ENCODE data around the gene EXT2. TPM values are rescaled to one million over a fixed set of nuclear protein-coding genes. Genes with fewer than 3 reads are reported as not detected.

Gene EXT2
- polyA plus RNA-seq, 1 donor from 2014 or later: 77.5 TPM

DNA sequence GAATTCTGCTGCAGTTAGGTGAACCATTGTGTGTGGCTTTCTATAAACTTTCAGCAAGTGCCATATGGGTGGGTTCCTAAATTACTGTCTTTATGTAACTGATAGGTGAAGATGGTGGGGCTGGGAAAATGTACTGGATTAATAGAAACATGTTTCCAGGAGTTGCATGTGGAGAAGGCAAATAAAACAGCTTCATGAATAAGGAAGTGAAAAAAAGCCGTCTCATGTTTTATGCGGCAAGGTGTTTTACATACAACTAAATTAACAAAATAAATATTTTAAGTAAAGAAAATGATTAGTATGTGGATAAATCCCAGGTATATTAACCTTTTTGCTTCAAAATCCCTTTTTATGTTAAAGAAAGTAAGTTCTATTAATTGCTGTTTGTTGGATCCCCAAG lies 67.2 kb downstream of the EXT2 start:
- H3K79me2 ChIP-seq (replicated peaks; ENCODE audit: insufficient read depth, low read length): no peaks in the 10 kb centered on the region
- no peak overlapping the region for H3K4me2 ChIP-seq (ENCODE audit: low read length)
- no peak overlapping the region for H2AFZ ChIP-seq (ENCODE audit: low read depth, low read length)
- H3K9me2 ChIP-seq (ENCODE audit: insufficient read depth, low read length): no peaks in the 10 kb centered on the region
- H3K36me3 ChIP-seq (ENCODE audit: insufficient read depth, low read length): no peaks in the 10 kb centered on the region
- no peak overlapping the region for H3K9ac ChIP-seq (ENCODE audit: low read length)
- no peak overlapping the region for H3K27ac ChIP-seq (ENCODE audit: low read length)
- no peaks in the 10 kb centered on the region for H3K27me3 ChIP-seq (ENCODE audit: insufficient read depth, low read depth, low read length)
- no peak overlapping the region for H3K4me3 ChIP-seq (ENCODE audit: low read length)
- no peaks in the 10 kb centered on the region for H4K20me1 ChIP-seq (ENCODE audit: insufficient read depth)
- TF ChIP-seq EZH2 (IDR thresholded peaks at IDR 0.05; ENCODE audit: borderline replicate concordance, insufficient read depth, low read length, poor library complexity, severe bottlenecking): no peak
- no peak for TF ChIP-seq TAF1 (IDR thresholded peaks at IDR 0.05; ENCODE audit: low read depth)
- TF ChIP-seq EP300 (conservative IDR thresholded peaks at IDR 0.05; ENCODE audit: poor library complexity, severe bottlenecking): no peak
- TF ChIP-seq, protein P1, sequence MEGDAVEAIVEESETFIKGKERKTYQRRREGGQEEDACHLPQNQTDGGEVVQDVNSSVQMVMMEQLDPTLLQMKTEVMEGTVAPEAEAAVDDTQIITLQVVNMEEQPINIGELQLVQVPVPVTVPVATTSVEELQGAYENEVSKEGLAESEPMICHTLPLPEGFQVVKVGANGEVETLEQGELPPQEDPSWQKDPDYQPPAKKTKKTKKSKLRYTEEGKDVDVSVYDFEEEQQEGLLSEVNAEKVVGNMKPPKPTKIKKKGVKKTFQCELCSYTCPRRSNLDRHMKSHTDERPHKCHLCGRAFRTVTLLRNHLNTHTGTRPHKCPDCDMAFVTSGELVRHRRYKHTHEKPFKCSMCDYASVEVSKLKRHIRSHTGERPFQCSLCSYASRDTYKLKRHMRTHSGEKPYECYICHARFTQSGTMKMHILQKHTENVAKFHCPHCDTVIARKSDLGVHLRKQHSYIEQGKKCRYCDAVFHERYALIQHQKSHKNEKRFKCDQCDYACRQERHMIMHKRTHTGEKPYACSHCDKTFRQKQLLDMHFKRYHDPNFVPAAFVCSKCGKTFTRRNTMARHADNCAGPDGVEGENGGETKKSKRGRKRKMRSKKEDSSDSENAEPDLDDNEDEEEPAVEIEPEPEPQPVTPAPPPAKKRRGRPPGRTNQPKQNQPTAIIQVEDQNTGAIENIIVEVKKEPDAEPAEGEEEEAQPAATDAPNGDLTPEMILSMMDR (IDR thresholded peaks at IDR 0.05; ENCODE audit: poor library complexity, severe bottlenecking): no peak
- TF ChIP-seq, protein P2, sequence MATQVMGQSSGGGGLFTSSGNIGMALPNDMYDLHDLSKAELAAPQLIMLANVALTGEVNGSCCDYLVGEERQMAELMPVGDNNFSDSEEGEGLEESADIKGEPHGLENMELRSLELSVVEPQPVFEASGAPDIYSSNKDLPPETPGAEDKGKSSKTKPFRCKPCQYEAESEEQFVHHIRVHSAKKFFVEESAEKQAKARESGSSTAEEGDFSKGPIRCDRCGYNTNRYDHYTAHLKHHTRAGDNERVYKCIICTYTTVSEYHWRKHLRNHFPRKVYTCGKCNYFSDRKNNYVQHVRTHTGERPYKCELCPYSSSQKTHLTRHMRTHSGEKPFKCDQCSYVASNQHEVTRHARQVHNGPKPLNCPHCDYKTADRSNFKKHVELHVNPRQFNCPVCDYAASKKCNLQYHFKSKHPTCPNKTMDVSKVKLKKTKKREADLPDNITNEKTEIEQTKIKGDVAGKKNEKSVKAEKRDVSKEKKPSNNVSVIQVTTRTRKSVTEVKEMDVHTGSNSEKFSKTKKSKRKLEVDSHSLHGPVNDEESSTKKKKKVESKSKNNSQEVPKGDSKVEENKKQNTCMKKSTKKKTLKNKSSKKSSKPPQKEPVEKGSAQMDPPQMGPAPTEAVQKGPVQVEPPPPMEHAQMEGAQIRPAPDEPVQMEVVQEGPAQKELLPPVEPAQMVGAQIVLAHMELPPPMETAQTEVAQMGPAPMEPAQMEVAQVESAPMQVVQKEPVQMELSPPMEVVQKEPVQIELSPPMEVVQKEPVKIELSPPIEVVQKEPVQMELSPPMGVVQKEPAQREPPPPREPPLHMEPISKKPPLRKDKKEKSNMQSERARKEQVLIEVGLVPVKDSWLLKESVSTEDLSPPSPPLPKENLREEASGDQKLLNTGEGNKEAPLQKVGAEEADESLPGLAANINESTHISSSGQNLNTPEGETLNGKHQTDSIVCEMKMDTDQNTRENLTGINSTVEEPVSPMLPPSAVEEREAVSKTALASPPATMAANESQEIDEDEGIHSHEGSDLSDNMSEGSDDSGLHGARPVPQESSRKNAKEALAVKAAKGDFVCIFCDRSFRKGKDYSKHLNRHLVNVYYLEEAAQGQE (IDR thresholded peaks at IDR 0.05; ENCODE audit: borderline replicate concordance): no peak
- no peak for TF ChIP-seq SMC3 (conservative IDR thresholded peaks at IDR 0.05; ENCODE audit: poor library complexity)
- no peak for TF ChIP-seq RAD21 (conservative IDR thresholded peaks at IDR 0.05)
- TF ChIP-seq MXI1 (conservative IDR thresholded peaks at IDR 0.05; ENCODE audit: poor library complexity, severe bottlenecking): no peak
- TF ChIP-seq POLR2AphosphoS5 (IDR thresholded peaks at IDR 0.05): no peak
- peaks cover 5% of the 10 kb centered on the region for H3K9me3 ChIP-seq (ENCODE audit: low read length)
- no peaks in the 10 kb centered on the region for H3F3A ChIP-seq (ENCODE audit: insufficient read depth, low read length, poor library complexity, severe bottlenecking)

DNA sequence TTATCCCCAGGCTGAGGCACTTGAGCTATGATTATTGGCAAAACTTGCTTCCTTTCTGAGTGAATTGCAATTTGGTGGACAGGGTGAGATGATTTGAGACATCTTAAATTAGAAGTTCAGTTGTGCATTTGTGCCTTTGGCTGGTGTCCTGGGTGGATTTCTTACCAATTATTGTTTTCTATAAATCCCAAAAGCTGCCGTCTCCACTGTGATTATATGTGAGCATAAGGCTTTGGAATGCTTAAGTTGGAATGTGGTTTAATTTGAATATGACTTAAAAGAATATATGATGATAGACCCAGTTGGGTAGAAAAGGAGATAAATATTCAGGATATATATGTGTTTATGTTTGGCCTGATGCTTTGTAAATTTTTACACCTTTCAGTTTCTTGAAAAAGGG lies 70.0 kb downstream of the EXT2 start:
- no peaks in the 10 kb centered on the region for H3K27me3 ChIP-seq (ENCODE audit: insufficient read depth, low read depth, low read length)
- H3K36me3 ChIP-seq (ENCODE audit: insufficient read depth, low read length): no peaks in the 10 kb centered on the region
- H3K9me3 ChIP-seq (ENCODE audit: low read length): no peaks in the 10 kb centered on the region
- no peaks in the 10 kb centered on the region for H3K79me2 ChIP-seq (replicated peaks; ENCODE audit: insufficient read depth, low read length)
- no peaks in the 10 kb centered on the region for H4K20me1 ChIP-seq (ENCODE audit: insufficient read depth)
- H3K4me3 ChIP-seq (ENCODE audit: low read length): no peak overlapping the region
- H3K4me2 ChIP-seq (ENCODE audit: low read length): no peak overlapping the region
- no peak overlapping the region for H2AFZ ChIP-seq (ENCODE audit: low read depth, low read length)
- no peak overlapping the region for H3K9ac ChIP-seq (ENCODE audit: low read length)
- TF ChIP-seq POLR2AphosphoS5 (IDR thresholded peaks at IDR 0.05): no peak
- no peak for TF ChIP-seq SMC3 (conservative IDR thresholded peaks at IDR 0.05; ENCODE audit: poor library complexity)
- no peak for TF ChIP-seq TAF1 (IDR thresholded peaks at IDR 0.05; ENCODE audit: low read depth)
- TF ChIP-seq, protein P2 (IDR thresholded peaks at IDR 0.05; ENCODE audit: borderline replicate concordance): no peak
- TF ChIP-seq, protein P1 (IDR thresholded peaks at IDR 0.05; ENCODE audit: poor library complexity, severe bottlenecking): no peak
- no peak for TF ChIP-seq EZH2 (IDR thresholded peaks at IDR 0.05; ENCODE audit: borderline replicate concordance, insufficient read depth, low read length, poor library complexity, severe bottlenecking)
- no peak for TF ChIP-seq RAD21 (conservative IDR thresholded peaks at IDR 0.05)
- TF ChIP-seq MXI1 (conservative IDR thresholded peaks at IDR 0.05; ENCODE audit: poor library complexity, severe bottlenecking): no peak
- no peak for TF ChIP-seq EP300 (conservative IDR thresholded peaks at IDR 0.05; ENCODE audit: poor library complexity, severe bottlenecking)
- no peaks in the 10 kb centered on the region for H3K9me2 ChIP-seq (ENCODE audit: insufficient read depth, low read length)
- H3K27ac ChIP-seq (ENCODE audit: low read length): no peak overlapping the region
- H3F3A ChIP-seq (ENCODE audit: insufficient read depth, low read length, poor library complexity, severe bottlenecking): no peaks in the 10 kb centered on the region

Data from neural cell (in vitro differentiated cells).